ENCODE data around the gene DNAJB5.
"Not testable (repeated sequence)": the region's sequence is repeated elsewhere in the genome, so short reads cannot be mapped to it uniquely, and the experiment has no call there.

The DNAJB5 gene

GRCh38 chr9:35001285-35001677 lies 11.7 kb downstream of the DNAJB5 start:
- DNase-seq, result no peak

- no peak for DNase-seq
These were observed 12.4 kb downstream of the DNAJB5 start for GRCh38 chr9:35001803-35002502.

- DNase-seq, result no peak
These were observed 13.1 kb downstream of the DNAJB5 start for GRCh38 chr9:35002623-35003022.

- not testable (repeated sequence) for DNase-seq
These were observed 14.8 kb downstream of the DNAJB5 start for GRCh38 chr9:35004299-35004698.

GRCh38 chr9:35010351-35010958 lies 20.9 kb downstream of the DNAJB5 start:
- DNase-seq, result no peak

GRCh38 chr9:35014517-35014916 lies 25.0 kb downstream of the DNAJB5 start:
- DNase-seq, result no peak

- DNase-seq, result peak; percentile 24
These were observed 33.9 kb downstream of the DNAJB5 start for GRCh38 chr9:35023443-35023842.

GRCh38 chr9:35026671-35027070 lies 37.1 kb downstream of the DNAJB5 start:
- no peak for DNase-seq

GRCh38 chr9:35027374-35027773 lies 37.8 kb downstream of the DNAJB5 start:
- DNase-seq, result no peak

- no peak for DNase-seq
These were observed 38.3 kb downstream of the DNAJB5 start for GRCh38 chr9:35027860-35028259.

GRCh38 chr9:35028341-35028740 lies 38.8 kb downstream of the DNAJB5 start:
- DNase-seq, result no peak

GRCh38 chr9:35029241-35029640 lies 39.7 kb downstream of the DNAJB5 start:
- no peak for DNase-seq

- DNase-seq, result no peak
These were observed 40.3 kb downstream of the DNAJB5 start for GRCh38 chr9:35029852-35030251.

- DNase-seq, result no peak
These were observed 43.6 kb downstream of the DNAJB5 start for GRCh38 chr9:35033101-35033500.

GRCh38 chr9:35035851-35036701 lies 46.5 kb downstream of the DNAJB5 start:
- DNase-seq, result peak; percentile 72

GRCh38 chr9:35042081-35042604 lies 52.6 kb downstream of the DNAJB5 start:
- DNase-seq, result peak; percentile 33

- no peak for DNase-seq
These were observed 53.5 kb downstream of the DNAJB5 start for GRCh38 chr9:35042891-35043545.

- DNase-seq, result no peak
These were observed 54.5 kb downstream of the DNAJB5 start for GRCh38 chr9:35044071-35044470.
